Activated naive CD4-positive, alpha-beta T cell treated with anti-CD3 and anti-CD28 coated beads, Interleukin-2, amount 50 U/mL, for 24 hours (primary cell): ENCODE measurements around the gene RARS2.
"Not testable (repeated sequence)": the region's sequence is repeated elsewhere in the genome, so short reads cannot be mapped to it uniquely, and the experiment has no call there.

Source experiments
- H3K27ac Mint-ChIP-seq: one replicate; pipeline ENCODE4 v1.8.0; 2021; ENCODE audit warnings: mild to moderate bottlenecking, mixed read lengths
- H3K27me3 Mint-ChIP-seq: one replicate; pipeline ENCODE4 v1.8.0; 2021; ENCODE audit warnings: mixed read lengths
- H3K36me3 Mint-ChIP-seq: one replicate; pipeline ENCODE4 v1.8.0; 2021; ENCODE audit warnings: mixed read lengths
- H3K4me1 Mint-ChIP-seq: one replicate; pipeline ENCODE4 v1.8.0; 2021; ENCODE audit warnings: mixed read lengths
- H3K4me3 Mint-ChIP-seq: one replicate; pipeline ENCODE4 v1.8.0; 2021; ENCODE audit warnings: mild to moderate bottlenecking, mixed read lengths
- H3K9me3 Mint-ChIP-seq: one replicate; pipeline ENCODE4 v1.8.0; 2021; ENCODE audit warnings: mixed read lengths

Gene RARS2

GRCh38 chr6:87589693-87590416 is at the start of gene RARS2, which contains the start of gene ORC3:
TSS of gene RARS2 (minus strand) at chr6:87589987. CDS start at chr6:87589957, 30 bp downstream.
TSS of gene ORC3 (plus strand) at chr6:87590135. CDS start at chr6:87590169, 34 bp downstream.
- H3K4me3 Mint-ChIP-seq: peak within 1 kb of the TSS; percentile 98
- H3K9me3 Mint-ChIP-seq: no peaks in the 10 kb centered on the region
- H3K36me3 Mint-ChIP-seq: peaks cover 8% of the 10 kb centered on the region
- H3K4me1 Mint-ChIP-seq: peaks cover 75% of the 10 kb centered on the region
- no peaks in the 10 kb centered on the region for H3K27me3 Mint-ChIP-seq
- H3K27ac Mint-ChIP-seq: peak within 1 kb of the TSS; percentile 97

- Mint-ChIP-seq H3K9me3 (no peaks in the 10 kb centered on the region), H3K4me1 (peaks cover under 1% of the 10 kb centered on the region), H3K27ac (no peak overlapping the region), H3K27me3 (no peaks in the 10 kb centered on the region), H3K36me3 (peaks cover 15% of the 10 kb centered on the region), H3K4me3 (no peak overlapping the region)
These were observed 49.6 kb upstream of the RARS2 start for GRCh38 chr6:87639373-87639772.

GRCh38 chr6:87637106-87637505 is 47.3 kb upstream of the RARS2 start:
- Mint-ChIP-seq H3K4me1 (no peaks in the 10 kb centered on the region), H3K36me3 (peaks cover 20% of the 10 kb centered on the region), H3K4me3 (no peak overlapping the region), H3K27ac (no peak overlapping the region), H3K27me3 (no peaks in the 10 kb centered on the region), H3K9me3 (no peaks in the 10 kb centered on the region)

- peaks cover 20% of the 10 kb centered on the region for H3K36me3 Mint-ChIP-seq
- H3K27me3 Mint-ChIP-seq: no peaks in the 10 kb centered on the region
- H3K9me3 Mint-ChIP-seq: no peaks in the 10 kb centered on the region
- H3K4me3 Mint-ChIP-seq: no peak overlapping the region
- no peaks in the 10 kb centered on the region for H3K4me1 Mint-ChIP-seq
- H3K27ac Mint-ChIP-seq: no peak overlapping the region
These were observed 46.5 kb upstream of the RARS2 start for GRCh38 chr6:87636315-87636714.

- peaks cover 23% of the 10 kb centered on the region for H3K36me3 Mint-ChIP-seq
- H3K9me3 Mint-ChIP-seq: no peaks in the 10 kb centered on the region
- H3K4me1 Mint-ChIP-seq: no peaks in the 10 kb centered on the region
- no peak overlapping the region for H3K4me3 Mint-ChIP-seq
- H3K27me3 Mint-ChIP-seq: no peaks in the 10 kb centered on the region
- H3K27ac Mint-ChIP-seq: no peak overlapping the region
These were observed 44.1 kb upstream of the RARS2 start for GRCh38 chr6:87633851-87634250.

- peaks cover 18% of the 10 kb centered on the region for H3K36me3 Mint-ChIP-seq
- H3K27ac Mint-ChIP-seq: no peak overlapping the region
- no peaks in the 10 kb centered on the region for H3K27me3 Mint-ChIP-seq
- H3K4me3 Mint-ChIP-seq: no peak overlapping the region
- no peaks in the 10 kb centered on the region for H3K9me3 Mint-ChIP-seq
- no peaks in the 10 kb centered on the region for H3K4me1 Mint-ChIP-seq
These were observed 41.0 kb upstream of the RARS2 start for GRCh38 chr6:87630746-87631145.

- Mint-ChIP-seq H3K27me3 (no peaks in the 10 kb centered on the region), H3K9me3 (no peaks in the 10 kb centered on the region), H3K36me3 (peaks cover 19% of the 10 kb centered on the region), H3K4me1 (no peaks in the 10 kb centered on the region), H3K4me3 (no peak overlapping the region), H3K27ac (no peak overlapping the region)
These were observed 39.1 kb upstream of the RARS2 start for GRCh38 chr6:87628881-87629280.

- no peaks in the 10 kb centered on the region for H3K4me1 Mint-ChIP-seq
- H3K9me3 Mint-ChIP-seq: no peaks in the 10 kb centered on the region
- no peaks in the 10 kb centered on the region for H3K27me3 Mint-ChIP-seq
- peaks cover 21% of the 10 kb centered on the region for H3K36me3 Mint-ChIP-seq
- no peak overlapping the region for H3K27ac Mint-ChIP-seq
- no peak overlapping the region for H3K4me3 Mint-ChIP-seq
These were observed 38.6 kb upstream of the RARS2 start for GRCh38 chr6:87628424-87628823.

- Mint-ChIP-seq H3K36me3 (peaks cover 28% of the 10 kb centered on the region), H3K4me1 (no peaks in the 10 kb centered on the region), H3K27me3 (no peaks in the 10 kb centered on the region), H3K4me3 (no peak overlapping the region), H3K9me3 (no peaks in the 10 kb centered on the region), H3K27ac (no peak overlapping the region)
These were observed 33.5 kb upstream of the RARS2 start for GRCh38 chr6:87623248-87623647.

GRCh38 chr6:87618531-87618930 is 28.7 kb upstream of the RARS2 start:
- Mint-ChIP-seq H3K27ac (no peak overlapping the region), H3K36me3 (peaks cover 30% of the 10 kb centered on the region), H3K27me3 (no peaks in the 10 kb centered on the region), H3K4me3 (no peak overlapping the region), H3K9me3 (no peaks in the 10 kb centered on the region), H3K4me1 (no peaks in the 10 kb centered on the region)

- Mint-ChIP-seq H3K27ac (no peak overlapping the region), H3K9me3 (no peaks in the 10 kb centered on the region), H3K36me3 (peaks cover 30% of the 10 kb centered on the region), H3K27me3 (no peaks in the 10 kb centered on the region), H3K4me3 (no peak overlapping the region), H3K4me1 (no peaks in the 10 kb centered on the region)
These were observed 27.6 kb upstream of the RARS2 start for GRCh38 chr6:87617405-87617804.

- H3K36me3 Mint-ChIP-seq: peaks cover 27% of the 10 kb centered on the region
- H3K27ac Mint-ChIP-seq: not testable (repeated sequence)
These were observed 23.2 kb upstream of the RARS2 start for GRCh38 chr6:87613018-87613417.

GRCh38 chr6:87608802-87609201 is 19.0 kb upstream of the RARS2 start:
- Mint-ChIP-seq H3K4me3 (no peak overlapping the region), H3K27ac (no peak overlapping the region), H3K36me3 (peaks cover 20% of the 10 kb centered on the region), H3K4me1 (no peaks in the 10 kb centered on the region), H3K9me3 (no peaks in the 10 kb centered on the region), H3K27me3 (no peaks in the 10 kb centered on the region)

More at GRCh38 chr6:87613018-87613417, 23.2 kb upstream of the RARS2 start:
- H3K4me3 Mint-ChIP-seq, H3K9me3 Mint-ChIP-seq, H3K27me3 Mint-ChIP-seq, H3K4me1 Mint-ChIP-seq: not testable (repeated sequence)

GRCh38 chr6:87606199-87606598 is 16.4 kb upstream of the RARS2 start:
- Mint-ChIP-seq H3K4me1 (no peaks in the 10 kb centered on the region), H3K9me3 (no peaks in the 10 kb centered on the region), H3K36me3 (peaks cover 8% of the 10 kb centered on the region), H3K4me3 (no peak overlapping the region), H3K27ac (no peak overlapping the region), H3K27me3 (no peaks in the 10 kb centered on the region)

- Mint-ChIP-seq H3K27me3 (no peaks in the 10 kb centered on the region), H3K36me3 (peaks cover 1% of the 10 kb centered on the region), H3K27ac (no peak overlapping the region), H3K4me3 (no peak overlapping the region), H3K4me1 (no peaks in the 10 kb centered on the region), H3K9me3 (no peaks in the 10 kb centered on the region)
These were observed 10.8 kb upstream of the RARS2 start for GRCh38 chr6:87600576-87600975.

GRCh38 chr6:87590990-87591389 is 1.2 kb upstream of the RARS2 start:
- Mint-ChIP-seq H3K9me3 (no peaks in the 10 kb centered on the region), H3K4me1 (peaks cover 66% of the 10 kb centered on the region), H3K4me3 (peak overlapping the region; percentile 98), H3K27ac (no peak overlapping the region), H3K27me3 (no peaks in the 10 kb centered on the region), H3K36me3 (peaks cover 12% of the 10 kb centered on the region)

- Mint-ChIP-seq H3K27ac (peak overlapping the region; percentile 97), H3K4me3 (peak overlapping the region; percentile 98), H3K27me3 (no peaks in the 10 kb centered on the region), H3K9me3 (no peaks in the 10 kb centered on the region), H3K4me1 (peaks cover 71% of the 10 kb centered on the region), H3K36me3 (peaks cover 11% of the 10 kb centered on the region)
These were observed 662 bp upstream of the RARS2 start for GRCh38 chr6:87590417-87590880.
